Measurements from ENCODE around the gene KRTAP4-16.
"Not testable (repeated sequence)": the region's sequence is repeated elsewhere in the genome, so short reads cannot be mapped to it uniquely, and the experiment has no call there.

KRTAP4-16 gene

GRCh38 chr17:41148971-41149651 is 47.1 kb upstream of the KRTAP4-16 start:
- H3K4ac ChIP-seq (ENCODE audit: low read length); H3K27ac ChIP-seq (replicated peaks; ENCODE audit: low read length); H3K4me2 ChIP-seq (ENCODE audit: insufficient read depth, low read length, poor library complexity, severe bottlenecking); H2BK5ac ChIP-seq (ENCODE audit: low read length); H3K27me3 ChIP-seq (ENCODE audit: control insufficient read depth in 3 of 3, insufficient read depth in 3 of 3, low read depth in 1 of 3, low read length in 3 of 3); H2AK5ac ChIP-seq (ENCODE audit: low read depth, low read length); H2BK15ac ChIP-seq (ENCODE audit: low read length); H3K9ac ChIP-seq (ENCODE audit: low read depth, low read length, poor library complexity); H2BK12ac ChIP-seq (ENCODE audit: low read length); DNase-seq (ENCODE audit: low spot score); H2AFZ ChIP-seq (ENCODE audit: low read length); H3K36me3 ChIP-seq (replicated peaks in 1 of 2; ENCODE audit: control insufficient read depth in 2 of 2, insufficient read depth in 2 of 2, low read length in 2 of 2); H3K9me3 ChIP-seq (replicated peaks in 1 of 2; ENCODE audit: control insufficient read depth in 2 of 2, insufficient read depth in 1 of 2, low read depth in 1 of 2, low read length in 2 of 2); H2BK120ac ChIP-seq (ENCODE audit: low read depth, low read length); H3K79me1 ChIP-seq (ENCODE audit: low read depth, low read length); H3K4me1 ChIP-seq (ENCODE audit: control insufficient read depth in 2 of 2, insufficient read depth in 1 of 2, low read depth in 1 of 2, low read length in 2 of 2); H3K23ac ChIP-seq (ENCODE audit: low read depth, low read length, poor library complexity); H3K4me3 ChIP-seq (ENCODE audit: low read length in 2 of 2): not testable (repeated sequence)
- Histone ChIP-seq H4K91ac (ENCODE audit: low read depth, low read length, poor library complexity) (peak overlapping the region; percentile 30), H4K8ac (ENCODE audit: low read depth, low read length) (peak overlapping the region; percentile 17), H3K14ac (ENCODE audit: low read length) (peak overlapping the region; percentile 21), H3K18ac (ENCODE audit: low read length) (peak overlapping the region; percentile 38)
- no CpG with 5 or more reads among the region's 10 CpGs for WGBS, 2 donors (ENCODE audit: extremely low coverage in 2 of 2, insufficient read length in 2 of 2, insufficient replicate concordance in 1 of 2)

- Histone ChIP-seq H2AK5ac (ENCODE audit: low read depth, low read length) (no peak overlapping the region), H3K9ac (ENCODE audit: low read depth, low read length, poor library complexity) (no peak overlapping the region), H2BK120ac (ENCODE audit: low read depth, low read length) (no peak overlapping the region), H3K36me3 (replicated peaks in 1 of 2; ENCODE audit: control insufficient read depth in 2 of 2, insufficient read depth in 2 of 2, low read length in 2 of 2) (no peaks in the 10 kb centered on the region), H2BK5ac (ENCODE audit: low read length) (no peak overlapping the region), H3K18ac (ENCODE audit: low read length) (no peak overlapping the region), H3K4me2 (ENCODE audit: insufficient read depth, low read length, poor library complexity, severe bottlenecking) (no peak overlapping the region), H3K14ac (ENCODE audit: low read length) (no peak overlapping the region), H4K91ac (ENCODE audit: low read depth, low read length, poor library complexity) (no peak overlapping the region), H4K8ac (ENCODE audit: low read depth, low read length) (no peak overlapping the region), H3K4me1 (ENCODE audit: control insufficient read depth in 2 of 2, insufficient read depth in 1 of 2, low read depth in 1 of 2, low read length in 2 of 2) (no peaks in the 10 kb centered on the region), H3K79me1 (ENCODE audit: low read depth, low read length) (no peaks in the 10 kb centered on the region), H2AFZ (ENCODE audit: low read length) (no peak overlapping the region), H2BK12ac (ENCODE audit: low read length) (no peak overlapping the region), H3K4me3 (ENCODE audit: low read length in 2 of 2) (no peak overlapping the region), H3K27ac (replicated peaks; ENCODE audit: low read length) (no peak overlapping the region), H3K9me3 (replicated peaks in 1 of 2; ENCODE audit: control insufficient read depth in 2 of 2, insufficient read depth in 1 of 2, low read depth in 1 of 2, low read length in 2 of 2) (no peaks in the 10 kb centered on the region), H3K4ac (ENCODE audit: low read length) (no peak overlapping the region), H3K27me3 (ENCODE audit: control insufficient read depth in 3 of 3, insufficient read depth in 3 of 3, low read depth in 1 of 3, low read length in 3 of 3) (no peaks in the 10 kb centered on the region), H2BK15ac (ENCODE audit: low read length) (no peak overlapping the region), H3K23ac (ENCODE audit: low read depth, low read length, poor library complexity) (no peak overlapping the region)
- no peak for DNase-seq (ENCODE audit: low spot score)
- WGBS, 2 donors (ENCODE audit: extremely low coverage in 2 of 2, insufficient read length in 2 of 2, insufficient replicate concordance in 1 of 2), result no CpG with 5 or more reads among the region's 2 CpGs
Measured at GRCh38 chr17:41147531-41148204, 45.7 kb upstream of the KRTAP4-16 start.

- Histone ChIP-seq H4K91ac (ENCODE audit: low read depth, low read length, poor library complexity) (no peak overlapping the region), H2BK15ac (ENCODE audit: low read length) (no peak overlapping the region), H2BK5ac (ENCODE audit: low read length) (no peak overlapping the region), H3K9ac (ENCODE audit: low read depth, low read length, poor library complexity) (no peak overlapping the region), H3K4me1 (ENCODE audit: control insufficient read depth in 2 of 2, insufficient read depth in 1 of 2, low read depth in 1 of 2, low read length in 2 of 2) (no peaks in the 10 kb centered on the region), H2BK12ac (ENCODE audit: low read length) (no peak overlapping the region), H4K8ac (ENCODE audit: low read depth, low read length) (no peak overlapping the region), H3K4me2 (ENCODE audit: insufficient read depth, low read length, poor library complexity, severe bottlenecking) (no peak overlapping the region), H3K4ac (ENCODE audit: low read length) (no peak overlapping the region), H3K27me3 (ENCODE audit: control insufficient read depth in 3 of 3, insufficient read depth in 3 of 3, low read depth in 1 of 3, low read length in 3 of 3) (no peaks in the 10 kb centered on the region), H3K14ac (ENCODE audit: low read length) (no peak overlapping the region), H2AFZ (ENCODE audit: low read length) (no peak overlapping the region), H3K36me3 (replicated peaks in 1 of 2; ENCODE audit: control insufficient read depth in 2 of 2, insufficient read depth in 2 of 2, low read length in 2 of 2) (no peaks in the 10 kb centered on the region), H3K79me1 (ENCODE audit: low read depth, low read length) (no peaks in the 10 kb centered on the region), H2BK120ac (ENCODE audit: low read depth, low read length) (no peak overlapping the region), H3K9me3 (replicated peaks in 1 of 2; ENCODE audit: control insufficient read depth in 2 of 2, insufficient read depth in 1 of 2, low read depth in 1 of 2, low read length in 2 of 2) (no peaks in the 10 kb centered on the region), H3K18ac (ENCODE audit: low read length) (no peak overlapping the region), H2AK5ac (ENCODE audit: low read depth, low read length) (no peak overlapping the region), H3K27ac (replicated peaks; ENCODE audit: low read length) (no peak overlapping the region), H3K4me3 (ENCODE audit: low read length in 2 of 2) (no peak overlapping the region), H3K23ac (ENCODE audit: low read depth, low read length, poor library complexity) (no peak overlapping the region)
- no peak for DNase-seq (ENCODE audit: low spot score)
- no CpG with 5 or more reads among the region's 2 CpGs for WGBS, 2 donors (ENCODE audit: extremely low coverage in 2 of 2, insufficient read length in 2 of 2, insufficient replicate concordance in 1 of 2)
Measured at GRCh38 chr17:41145261-41145660, 43.3 kb upstream of the KRTAP4-16 start.

- no CpG with 5 or more reads among the region's 1 CpG for WGBS, 2 donors (ENCODE audit: extremely low coverage in 2 of 2, insufficient read length in 2 of 2, insufficient replicate concordance in 1 of 2)
Measured at GRCh38 chr17:41144846-41145245, 42.8 kb upstream of the KRTAP4-16 start.

More at GRCh38 chr17:41144846-41145245, 42.8 kb upstream of the KRTAP4-16 start:
- H3K14ac ChIP-seq (ENCODE audit: low read length), result no peak overlapping the region
- H2AFZ ChIP-seq (ENCODE audit: low read length), result no peak overlapping the region
- no peak overlapping the region for H3K23ac ChIP-seq (ENCODE audit: low read depth, low read length, poor library complexity)
- H2BK5ac ChIP-seq (ENCODE audit: low read length), result no peak overlapping the region
- H2BK15ac ChIP-seq (ENCODE audit: low read length), result no peak overlapping the region
- H3K4me1 ChIP-seq (ENCODE audit: control insufficient read depth in 2 of 2, insufficient read depth in 1 of 2, low read depth in 1 of 2, low read length in 2 of 2), result no peaks in the 10 kb centered on the region
- no peak overlapping the region for H4K8ac ChIP-seq (ENCODE audit: low read depth, low read length)
- H3K4me3 ChIP-seq (ENCODE audit: low read length in 2 of 2), result no peak overlapping the region
- H3K36me3 ChIP-seq (replicated peaks in 1 of 2; ENCODE audit: control insufficient read depth in 2 of 2, insufficient read depth in 2 of 2, low read length in 2 of 2), result no peaks in the 10 kb centered on the region
- no peak overlapping the region for H4K91ac ChIP-seq (ENCODE audit: low read depth, low read length, poor library complexity)
- no peak overlapping the region for H3K9ac ChIP-seq (ENCODE audit: low read depth, low read length, poor library complexity)
- no peaks in the 10 kb centered on the region for H3K9me3 ChIP-seq (replicated peaks in 1 of 2; ENCODE audit: control insufficient read depth in 2 of 2, insufficient read depth in 1 of 2, low read depth in 1 of 2, low read length in 2 of 2)
- H3K4me2 ChIP-seq (ENCODE audit: insufficient read depth, low read length, poor library complexity, severe bottlenecking), result no peak overlapping the region
- H3K18ac ChIP-seq (ENCODE audit: low read length), result no peak overlapping the region
- no peaks in the 10 kb centered on the region for H3K79me1 ChIP-seq (ENCODE audit: low read depth, low read length)
- H3K4ac ChIP-seq (ENCODE audit: low read length), result no peak overlapping the region
- H2AK5ac ChIP-seq (ENCODE audit: low read depth, low read length), result no peak overlapping the region
- no peak for DNase-seq (ENCODE audit: low spot score)
- no peaks in the 10 kb centered on the region for H3K27me3 ChIP-seq (ENCODE audit: control insufficient read depth in 3 of 3, insufficient read depth in 3 of 3, low read depth in 1 of 3, low read length in 3 of 3)
- H2BK120ac ChIP-seq (ENCODE audit: low read depth, low read length), result no peak overlapping the region
- H3K27ac ChIP-seq (replicated peaks; ENCODE audit: low read length), result no peak overlapping the region
- no peak overlapping the region for H2BK12ac ChIP-seq (ENCODE audit: low read length)
